Esophagus squamous epithelium (tissue), 4 donors: Measurements from ENCODE around the gene STEAP3.

Experiments
- CTCF ChIP-seq, 6 experiments: fragments of 450-650 bp in 4 of 6; fragments of 200-600 bp in 2 of 6; sonication (generic) in 2 of 6; IDR thresholded peaks; one replicate each; pipeline ENCODE4 v1.5.1; 2016 to 2019; ENCODE audit warnings: antibody characterized with exemption in 6 of 6, mild to moderate bottlenecking in 4 of 6, moderate library complexity in 4 of 6
- POLR2A ChIP-seq, 4 donors: fragments of 450-650 bp; IDR thresholded peaks; one replicate each; pipeline ENCODE4 v1.6.1; 2017; ENCODE audit warnings: antibody characterized with exemption in 4 of 4, mild to moderate bottlenecking in 4 of 4, moderate library complexity in 3 of 4

DNA sequence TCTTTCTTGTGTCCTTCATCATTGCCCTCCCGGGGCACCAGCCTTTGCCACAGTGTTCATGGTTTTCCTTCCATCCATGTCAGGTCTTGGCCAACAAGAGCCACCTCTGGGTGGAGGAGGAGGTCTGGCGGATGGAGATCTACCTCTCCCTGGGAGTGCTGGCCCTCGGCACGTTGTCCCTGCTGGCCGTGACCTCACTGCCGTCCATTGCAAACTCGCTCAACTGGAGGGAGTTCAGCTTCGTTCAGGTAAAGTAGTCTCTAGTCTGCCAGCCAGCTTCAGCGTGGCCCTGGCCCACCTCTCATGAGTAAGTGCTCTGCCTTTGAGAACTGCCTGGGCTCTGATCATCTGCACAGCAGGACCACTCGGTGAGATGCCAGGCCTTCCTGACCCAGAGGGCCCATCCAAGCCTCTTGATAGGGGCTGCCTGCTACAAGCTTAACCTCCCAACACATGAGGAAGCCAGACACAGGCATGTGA lies 31.0 kb downstream of the STEAP3 start:
- TF ChIP-seq CTCF (IDR thresholded peaks at IDR 0.05) = no peak
- TF ChIP-seq POLR2A (IDR thresholded peaks at IDR 0.05) = no peak
